ENCODE measurements around the gene TMEM235. TPM values are rescaled to one million over a fixed set of nuclear protein-coding genes. Genes with fewer than 3 reads are reported as not detected.

Gene TMEM235
- total and polyA plus RNA-seq, 9 of the 15 experiments (the other 6 are each of a cell fraction or from before 2014, with no cell fraction given): not detected

DNA sequence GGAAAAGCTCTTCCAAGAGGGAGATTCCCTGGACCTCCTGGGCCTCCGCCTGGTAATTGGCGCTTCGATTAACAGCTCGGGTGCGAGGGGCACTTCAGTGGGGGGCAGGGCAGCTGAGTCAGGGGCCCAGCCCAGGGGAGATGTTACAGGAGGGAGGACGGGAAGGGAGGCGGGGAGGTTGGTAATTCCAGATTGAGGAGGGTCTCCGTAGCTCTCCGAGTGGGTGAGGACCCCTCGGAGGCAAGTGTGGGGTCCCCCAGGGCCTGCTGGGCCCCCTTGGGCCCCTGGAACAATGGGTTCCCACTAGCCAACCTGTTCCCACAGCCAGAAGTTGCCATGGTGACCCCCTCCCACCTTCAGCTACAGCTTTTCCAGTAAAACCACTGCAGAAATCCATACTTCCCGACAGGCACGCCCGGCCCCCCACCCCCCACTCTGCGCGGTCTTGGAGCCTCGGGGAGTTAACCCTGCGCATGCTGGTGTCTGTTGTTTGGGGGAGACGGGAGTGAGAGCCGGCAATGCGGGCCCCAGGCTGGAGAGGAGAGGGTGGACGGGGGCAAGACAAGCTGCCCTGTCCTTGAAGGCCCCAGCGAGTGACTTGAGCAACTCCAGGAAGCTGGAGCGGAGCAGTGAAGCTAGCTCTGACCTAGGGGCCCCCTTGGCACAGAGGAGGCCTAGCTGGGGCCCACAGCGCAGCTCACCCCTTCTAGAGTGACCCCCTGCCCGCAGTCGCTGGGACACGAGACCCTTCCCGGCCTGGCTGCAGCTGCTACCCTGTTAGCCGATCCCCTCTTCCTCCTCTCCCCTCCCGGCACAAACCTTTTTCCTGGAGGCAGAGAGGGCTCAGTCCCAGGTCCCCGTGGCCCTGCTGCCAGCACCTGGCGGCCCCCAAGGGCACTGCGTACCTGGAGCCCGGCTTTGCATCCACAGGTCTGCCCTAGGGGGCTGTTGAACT is 37.8 kb downstream of the TMEM235 start (continued):
- TF ChIP-seq TSHZ1 (CRISPR knock-in tag; IDR thresholded peaks at IDR 0.05): peak; percentile 57; the same call in 1 of the 2 replicates
- peak in 1 of 2 experiments; percentile 41; a peak in 1 of 4 replicates for TF ChIP-seq MAZ (CRISPR knock-in tag; conservative IDR thresholded peaks at IDR 0.05 in 1 of 2, IDR thresholded peaks at IDR 0.05 in 1 of 2)

DNA sequence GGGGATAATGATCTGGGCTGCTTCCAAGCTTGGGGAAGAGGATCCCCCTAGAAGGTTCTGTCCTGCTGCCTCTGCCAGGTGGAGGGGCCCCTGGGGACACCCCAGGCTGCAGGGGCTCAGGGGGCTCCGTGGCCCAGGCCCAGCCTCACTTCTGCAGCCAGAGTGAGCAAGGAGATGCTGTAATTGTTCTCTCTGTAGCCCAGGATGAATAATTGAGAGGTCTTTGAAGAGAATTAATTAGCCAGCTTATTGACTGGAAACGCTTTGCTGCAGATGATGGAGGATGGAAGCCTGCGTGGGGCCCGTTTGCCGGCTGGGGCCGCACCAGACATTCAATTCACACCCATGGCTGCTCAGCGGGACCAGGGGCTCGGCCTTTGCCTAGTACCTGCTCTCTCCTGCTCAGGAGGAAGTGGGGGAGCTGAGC is 38.5 kb downstream of the TMEM235 start:
- no peak overlapping the region for H3K4me3 ChIP-seq
- H3K27me3 ChIP-seq (ENCODE audit: control insufficient read depth in 2 of 2, insufficient read depth in 2 of 2, low read length in 2 of 2): no peaks in the 10 kb centered on the region
- H3K4me2 ChIP-seq (ENCODE audit: insufficient read depth, low read length): no peak overlapping the region
- intact Hi-C loops (cut with micrococcal nuclease) (no loop called here), in situ Hi-C loops (cut with MboI) (no loop called here)
- no peaks in the 10 kb centered on the region for H3K9me1 ChIP-seq (ENCODE audit: control insufficient read depth, insufficient read depth, low read length)
- peaks cover 6% of the 10 kb centered on the region for H3K9me3 ChIP-seq (replicated peaks; ENCODE audit: control insufficient read depth, insufficient read depth, low read depth, low read length)
- TF ChIP-seq CBX5 (IDR thresholded peaks at IDR 0.05; ENCODE audit: borderline replicate concordance, low read depth) (no peak), POLR2AphosphoS2 (IDR thresholded peaks at IDR 0.05; ENCODE audit: low read length) (peak; percentile 32; the same call in 1 of the 2 replicates), CEBPZ (IDR thresholded peaks at IDR 0.05; ENCODE audit: borderline replicate concordance, low read depth, low read length) (no peak), ZBTB7A (IDR thresholded peaks at IDR 0.05; ENCODE audit: borderline replicate concordance, control insufficient read depth, low read depth, low read length) (0 out of 2 replicates have a peak, but pooled peaks have one; percentile 18), RHOXF2B (CRISPR knock-in tag; conservative IDR thresholded peaks at IDR 0.05) (0 out of 2 replicates have a peak, but pooled peaks have one; percentile 38), NR3C1 (CRISPR knock-in tag; IDR thresholded peaks at IDR 0.05) (no peak)
- BruUV-seq (replicated peaks): no TSS peak
- peak overlapping the region; percentile 29; the same call in 1 of the 3 replicates for H3K27ac ChIP-seq (ENCODE audit: extremely low read depth, low read depth, low read length)
- ChIA-PET CTCF (ENCODE audit: low intra/inter-chr PET ratio) (no interaction called here), POLR2A (interaction anchor here (1.1 to 1.5 kb wide), 4 partner anchors 8 to 91 kb away, joined by 3 to 4 read pairs (median 4); partner anchors contain the start of gene SOCS3)
- H2AFZ ChIP-seq (ENCODE audit: low read depth, low read length): no peak overlapping the region
- no peaks in the 10 kb centered on the region for H4K20me1 ChIP-seq (replicated peaks; ENCODE audit: control insufficient read depth, insufficient read depth, low read length)
- WGBS (ENCODE audit: insufficient coverage, low coverage, missing lambda C conversion rate): 82% methylated on average over 8 of the region's 8 CpGs
- peak overlapping the region; percentile 22 to 86; a peak in 3 of 4 replicates for H3K9ac ChIP-seq (ENCODE audit: insufficient read depth in 1 of 2, low read depth in 2 of 2, low read length in 2 of 2)
- peaks cover 6% of the 10 kb centered on the region; the same call in 2 of the 3 replicates for H3K36me3 ChIP-seq (ENCODE audit: control insufficient read depth, insufficient read depth, low read length)
- peaks cover 8% of the 10 kb centered on the region; the same call in 1 of the 3 replicates for H3K79me2 ChIP-seq (ENCODE audit: control insufficient read depth, insufficient read depth, low read length)
- peaks cover 77 to 78% of the 10 kb centered on the region in 2 experiments for H3K4me1 ChIP-seq (replicated peaks in 1 of 2; ENCODE audit: control insufficient read depth in 2 of 2, insufficient read depth in 2 of 2, low read length in 2 of 2)
- no peak for ATAC-seq
- no peak for FAIRE-seq
- no peak for DNase-seq (ENCODE audit: extremely low read depth in 1 of 4, low spot score in 3 of 4)
